Calu3 (cell line): Measurements from ENCODE around the gene LRRC72. TPM values are rescaled to one million over a fixed set of nuclear protein-coding genes. Genes with fewer than 3 reads are reported as not detected.
A peak's percentile ranks its signal among the peaks of the same experiment; 100 is the strongest.

Experiments used
- BruUV-seq: library from RNA; stranded (reverse); fragments of 400-500 nt; replicated peaks from 2 replicates; lab custom pipeline; 2021; lab: Mats Ljungman, UMichigan
- CTCF ChIA-PET: fragments of 300-600 bp; sonication (Branson Sonifier 250); formaldehyde crosslinking; loops from one replicate; lab custom pipeline; 2022; ENCODE audit warnings: antibody characterized with exemption; lab: Charles Lee
- DNase-seq: peaks from one replicate; pipeline ENCODE4 v3.0.0; 2022
- H3K27ac Mint-ChIP-seq: one replicate; pipeline ENCODE4 v1.8.0; 2022; ENCODE audit warnings: mixed read lengths; ENCODE audit not compliant: unreplicated experiment
- H3K27me3 Mint-ChIP-seq: one replicate; pipeline ENCODE4 v1.8.0; 2022; ENCODE audit warnings: mixed read lengths; ENCODE audit not compliant: unreplicated experiment
- H3K36me3 Mint-ChIP-seq: one replicate; pipeline ENCODE4 v1.8.0; 2022; ENCODE audit warnings: mild to moderate bottlenecking, moderate library complexity, mixed read lengths; ENCODE audit not compliant: insufficient read depth, unreplicated experiment
- H3K4me1 Mint-ChIP-seq: one replicate; pipeline ENCODE4 v1.8.0; 2022; ENCODE audit warnings: mild to moderate bottlenecking, low read depth, mixed read lengths; ENCODE audit not compliant: unreplicated experiment
- H3K4me3 Mint-ChIP-seq: one replicate; pipeline ENCODE4 v1.8.0; 2022; ENCODE audit warnings: mild to moderate bottlenecking, low read depth, moderate library complexity, mixed read lengths; ENCODE audit not compliant: unreplicated experiment
- H3K9me3 Mint-ChIP-seq: one replicate; pipeline ENCODE4 v1.8.0; 2022; ENCODE audit warnings: low read depth, mixed read lengths; ENCODE audit not compliant: unreplicated experiment
- CTCF ChIP-seq: fragments of 200-600 bp; IDR thresholded peaks from one replicate; pipeline ENCODE4 v1.8.0; 2022; ENCODE audit warnings: antibody characterized with exemption; ENCODE audit not compliant: unreplicated experiment
- intact Hi-C: fragments of 100-400 bp; cut with micrococcal nuclease; formaldehyde crosslinking; loops from one replicate; pipeline ENCODE4 v1.10.0; 2022; ENCODE audit not compliant: unreplicated experiment
- total RNA-seq: library from RNA; stranded (reverse); gene quantifications from 2 replicates; pipeline ENCODE4 v1.2.3, GENCODE V29; 2022

The LRRC72 gene
- total RNA-seq, 1 experiment from 2014 or later, result not detected

GRCh38 chr7:16491148-16491547 lies 35.5 kb upstream of the LRRC72 start:
- H3K27ac Mint-ChIP-seq, result no peak overlapping the region
- intact Hi-C loops, result no loop called here
- no peak overlapping the region for H3K4me3 Mint-ChIP-seq
- no peaks in the 10 kb centered on the region for H3K9me3 Mint-ChIP-seq
- CTCF ChIA-PET, result interaction anchor here (0.6 kb wide), 1 partner anchor 74 kb away, joined by 5 read pairs; no protein-coding TSS in a partner anchor
- H3K4me1 Mint-ChIP-seq, result peaks cover 21% of the 10 kb centered on the region
- BruUV-seq, result no TSS peak
- no peak for DNase-seq
- no peak for TF ChIP-seq CTCF
- no peaks in the 10 kb centered on the region for H3K36me3 Mint-ChIP-seq
- no peaks in the 10 kb centered on the region for H3K27me3 Mint-ChIP-seq

- H3K4me3 Mint-ChIP-seq, result peak overlapping the region; percentile 8
- H3K9me3 Mint-ChIP-seq, result no peaks in the 10 kb centered on the region
- H3K4me1 Mint-ChIP-seq, result peaks cover 20% of the 10 kb centered on the region
- no peaks in the 10 kb centered on the region for H3K36me3 Mint-ChIP-seq
- H3K27me3 Mint-ChIP-seq, result no peaks in the 10 kb centered on the region
- intact Hi-C loops, result no loop called here
- CTCF ChIA-PET, result interaction anchor here (0.5 to 1.2 kb wide), 5 partner anchors 11 to 253 kb away, joined by 3 to 7 read pairs (median 4); no protein-coding TSS in a partner anchor
- TF ChIP-seq CTCF, result no peak
- no TSS peak for BruUV-seq
- peak overlapping the region; percentile 87 for H3K27ac Mint-ChIP-seq
- peak; percentile 17 for DNase-seq
Measured at GRCh38 chr7:16492513-16493062, 34.0 kb upstream of the LRRC72 start.

GRCh38 chr7:16493266-16493665 lies 33.4 kb upstream of the LRRC72 start:
- no peak for DNase-seq
- no TSS peak for BruUV-seq
- H3K9me3 Mint-ChIP-seq, result no peaks in the 10 kb centered on the region
- intact Hi-C loops, result no loop called here
- CTCF ChIA-PET, result interaction anchor here (0.5 to 1.2 kb wide), 4 partner anchors 10 to 100 kb away, joined by 3 to 7 read pairs (median 4); no protein-coding TSS in a partner anchor
- TF ChIP-seq CTCF, result no peak
- no peak overlapping the region for H3K4me3 Mint-ChIP-seq
- peaks cover 20% of the 10 kb centered on the region for H3K4me1 Mint-ChIP-seq
- H3K27me3 Mint-ChIP-seq, result no peaks in the 10 kb centered on the region
- no peaks in the 10 kb centered on the region for H3K36me3 Mint-ChIP-seq
- H3K27ac Mint-ChIP-seq, result peak overlapping the region; percentile 87

- Mint-ChIP-seq H3K36me3 (no peaks in the 10 kb centered on the region), H3K9me3 (no peaks in the 10 kb centered on the region), H3K4me1 (peaks cover 20% of the 10 kb centered on the region), H3K27me3 (no peaks in the 10 kb centered on the region), H3K4me3 (no peak overlapping the region), H3K27ac (no peak overlapping the region)
- DNase-seq, result no peak
- TF ChIP-seq CTCF, result no peak
- no TSS peak for BruUV-seq
- intact Hi-C loops, result no loop called here
- CTCF ChIA-PET, result no interaction called here
Measured at GRCh38 chr7:16494551-16494950, 32.1 kb upstream of the LRRC72 start.
